GM11168 (cell line): ENCODE measurements around the gene NEMP1.

ENCODE experiments used
- in situ Hi-C: fragments of 300-500 bp; cut with MboI; formaldehyde crosslinking; loops from one replicate; pipeline ENCODE4 v1.12.0; 2022; ENCODE audit warnings: low sequenced_read_pairs; ENCODE audit not compliant: unreplicated experiment

Gene NEMP1

DNA sequence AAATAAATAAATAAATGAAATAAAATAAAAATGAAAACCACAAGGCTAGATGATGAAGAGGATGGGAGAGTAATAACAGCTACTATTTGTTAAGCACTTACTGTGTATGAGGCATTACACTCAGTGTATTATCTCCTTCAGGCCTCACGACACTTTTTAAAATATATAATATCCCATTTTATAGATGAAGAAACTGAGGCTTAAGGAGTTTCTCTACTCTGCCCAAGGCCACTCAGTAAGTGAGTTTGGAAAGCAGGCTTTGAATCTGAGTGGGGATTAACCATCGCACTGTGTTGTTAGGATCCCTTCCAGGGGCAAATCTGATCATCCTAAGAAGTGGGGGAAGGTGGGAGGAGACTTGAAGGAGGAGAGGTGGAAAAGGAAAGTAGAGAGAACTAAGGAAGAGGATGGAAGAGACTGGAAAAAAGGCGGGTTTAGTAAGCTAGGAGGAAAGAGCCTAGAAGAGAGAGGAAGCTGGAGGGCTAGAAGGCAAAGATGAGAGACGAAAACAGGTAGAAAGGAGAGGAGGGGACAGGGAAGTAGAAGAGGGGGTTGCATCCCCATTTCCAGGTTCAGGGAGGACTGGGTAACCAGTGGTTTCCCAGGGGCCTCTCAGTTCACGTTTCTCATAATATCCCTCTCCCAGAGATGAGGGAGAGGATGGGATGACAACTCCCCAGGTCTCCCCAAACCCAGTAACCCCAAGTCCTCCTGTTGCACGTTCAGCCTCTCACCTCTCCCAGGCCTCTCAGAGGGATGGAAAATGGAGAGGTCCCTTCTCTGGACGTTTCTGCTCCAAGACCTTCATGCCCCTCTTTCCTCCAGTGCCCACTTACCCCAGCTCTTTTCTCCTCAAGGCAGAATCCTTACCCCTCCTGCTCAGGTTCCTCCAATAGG, 30.9 kb upstream of the NEMP1 start:
- in situ Hi-C loops, result loop anchor here (5.0 kb wide), 2 partner anchors 37 to 97 kb away; no protein-coding TSS in a partner anchor

DNA sequence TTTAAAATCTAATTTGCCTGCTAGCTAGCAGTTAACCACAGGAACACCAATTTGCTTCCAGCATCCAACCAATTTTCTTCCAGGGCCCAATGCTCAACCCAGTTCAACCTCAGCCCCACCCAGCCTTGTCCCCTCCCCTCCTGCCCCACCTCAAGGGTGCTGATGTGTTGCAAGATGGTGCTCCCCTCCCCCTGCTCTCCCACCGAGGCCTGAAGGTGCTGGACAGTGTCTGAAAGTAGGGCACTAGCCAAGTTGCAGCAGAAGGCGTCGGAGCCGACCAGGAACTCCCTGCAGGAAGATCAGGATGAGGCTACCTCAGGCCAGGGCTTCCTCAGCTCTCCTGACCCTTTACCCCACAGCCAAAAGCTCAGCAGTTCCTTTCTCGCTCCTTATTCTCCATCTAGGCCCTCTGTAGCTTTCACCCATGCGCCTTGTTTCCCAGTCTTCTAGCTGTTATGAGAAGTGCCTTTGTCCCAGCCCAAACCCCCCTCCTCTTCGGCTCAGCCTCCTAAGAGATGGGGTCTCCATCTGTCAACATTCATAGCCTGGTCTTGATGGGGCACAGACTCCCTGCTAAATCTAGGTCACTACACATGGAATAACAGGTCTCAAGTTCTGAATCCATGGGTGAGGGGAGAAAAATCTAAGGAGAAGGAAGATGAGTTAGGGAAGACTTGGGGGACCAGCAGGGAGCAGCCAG, 29.0 kb upstream of the NEMP1 start:
- in situ Hi-C loops, result no loop called here

DNA sequence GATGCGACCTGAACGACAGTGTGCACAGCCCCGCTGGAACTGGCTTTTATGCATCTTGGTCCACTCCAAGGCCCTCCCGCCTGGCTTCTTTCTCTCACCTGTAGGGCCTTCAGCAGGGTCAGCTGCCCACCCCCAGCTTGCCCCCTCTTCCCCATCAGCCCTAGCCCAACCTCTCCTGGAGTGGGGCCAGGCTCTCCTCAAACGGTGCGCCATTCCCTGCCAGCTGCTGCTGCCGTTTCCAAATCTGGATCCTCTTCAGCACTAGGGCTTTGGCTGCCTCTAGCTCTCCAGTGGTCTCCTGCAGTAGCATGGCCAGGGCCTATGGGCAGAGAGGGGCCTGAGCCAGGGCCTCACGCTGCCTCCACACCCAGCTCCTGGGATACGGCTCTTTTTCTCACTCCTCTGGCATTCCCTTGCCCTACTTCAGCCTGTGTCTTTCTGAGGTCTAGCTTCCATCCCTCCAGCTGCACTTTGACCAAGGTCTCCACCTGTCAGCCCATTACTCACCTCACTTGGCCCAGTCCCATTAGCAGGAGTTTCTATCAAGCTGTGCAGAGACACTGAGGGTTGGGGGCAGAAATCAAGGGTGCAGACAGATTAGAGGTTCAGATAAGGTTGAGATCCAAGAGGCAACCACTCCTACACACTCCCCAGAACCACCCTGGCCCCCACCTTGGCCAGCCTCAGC, 27.6 kb upstream of the NEMP1 start:
- in situ Hi-C loops, result no loop called here

DNA sequence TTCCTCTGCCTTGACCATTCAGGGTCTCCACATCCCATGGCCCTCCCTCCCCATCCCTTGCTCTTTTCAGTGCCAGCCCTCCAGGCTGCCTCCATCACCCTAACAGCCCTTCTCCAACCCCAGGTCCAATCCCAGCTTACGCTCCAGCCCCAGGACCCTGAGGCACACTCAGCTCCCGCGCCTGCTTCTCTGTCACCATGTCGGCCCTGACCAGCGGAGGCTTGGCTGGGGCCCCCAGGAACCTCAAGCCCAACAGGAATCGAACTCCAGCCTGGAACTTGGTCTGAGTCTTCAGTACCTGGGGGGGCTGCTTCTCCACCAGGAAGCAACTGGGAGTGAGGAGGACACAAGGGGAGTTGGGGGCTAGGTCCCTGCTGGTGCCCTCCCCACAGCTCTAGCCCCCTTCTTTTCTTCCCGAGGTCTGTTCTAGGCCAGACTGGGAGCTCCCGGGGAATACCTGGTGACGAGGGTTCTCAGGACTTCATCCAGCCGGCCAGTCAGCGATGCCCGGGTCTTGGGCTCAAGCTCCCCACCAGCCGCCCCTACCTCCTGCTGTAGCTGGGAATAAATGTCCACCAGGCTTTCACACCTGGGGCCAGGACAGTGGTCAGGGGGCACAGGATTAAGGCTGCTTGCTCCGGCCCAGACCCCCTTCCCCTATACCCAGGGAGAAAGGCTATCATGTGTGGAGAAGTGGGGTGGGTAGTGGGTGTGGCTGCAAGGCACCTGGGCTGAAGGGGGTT, 26.6 kb upstream of the NEMP1 start:
- in situ Hi-C loops, result no loop called here

DNA sequence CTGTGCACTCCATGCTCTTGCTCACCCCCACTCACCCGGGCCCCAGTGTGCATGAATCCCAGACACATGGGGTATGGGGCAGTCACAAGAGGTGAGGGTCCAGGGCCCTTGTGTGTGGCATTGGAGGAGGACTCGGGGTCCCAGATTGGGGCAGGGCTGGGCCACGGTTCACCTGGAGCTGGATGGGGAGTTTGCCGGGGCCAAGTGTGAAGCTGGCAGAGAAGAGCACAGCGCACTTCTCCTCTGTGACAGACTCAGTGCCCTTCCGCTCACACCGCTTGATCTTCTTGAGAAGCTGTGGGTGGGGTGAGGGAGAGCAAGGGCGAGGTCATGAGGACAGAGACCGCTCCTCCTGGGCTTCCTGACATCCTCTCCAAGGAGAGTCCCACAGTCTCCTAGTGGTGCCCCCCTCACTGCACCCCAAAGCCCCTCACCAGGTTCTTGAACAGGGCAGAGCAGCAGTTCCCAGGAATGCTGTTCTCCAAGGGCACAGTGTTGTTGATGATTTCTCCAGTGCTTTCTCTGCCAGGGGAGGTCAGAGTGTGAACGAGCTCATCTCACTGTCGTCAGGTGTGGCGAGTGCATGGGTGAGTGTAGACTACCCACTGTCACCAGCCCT, 25.8 kb upstream of the NEMP1 start:
- in situ Hi-C loops, result no loop called here

DNA sequence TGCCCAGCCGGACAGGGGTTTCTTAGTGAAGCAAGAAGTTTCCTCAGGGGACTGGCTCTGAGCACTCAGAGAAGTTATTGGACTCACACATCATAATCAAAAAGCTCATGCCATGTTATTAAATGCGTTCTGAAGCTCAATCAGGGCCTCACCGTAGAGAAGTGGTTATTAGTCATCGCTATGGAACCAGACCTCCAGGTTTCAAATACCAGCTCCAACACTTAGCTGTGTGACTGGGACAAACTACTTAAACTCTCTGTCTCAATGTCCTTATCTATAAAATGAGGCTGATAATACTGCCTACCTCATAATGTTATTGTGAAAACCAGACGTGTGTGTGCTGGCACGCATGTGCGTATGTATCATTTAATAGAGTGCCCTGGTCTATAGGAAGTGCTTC, 25.3 kb upstream of the NEMP1 start:
- in situ Hi-C loops, result no loop called here

DNA sequence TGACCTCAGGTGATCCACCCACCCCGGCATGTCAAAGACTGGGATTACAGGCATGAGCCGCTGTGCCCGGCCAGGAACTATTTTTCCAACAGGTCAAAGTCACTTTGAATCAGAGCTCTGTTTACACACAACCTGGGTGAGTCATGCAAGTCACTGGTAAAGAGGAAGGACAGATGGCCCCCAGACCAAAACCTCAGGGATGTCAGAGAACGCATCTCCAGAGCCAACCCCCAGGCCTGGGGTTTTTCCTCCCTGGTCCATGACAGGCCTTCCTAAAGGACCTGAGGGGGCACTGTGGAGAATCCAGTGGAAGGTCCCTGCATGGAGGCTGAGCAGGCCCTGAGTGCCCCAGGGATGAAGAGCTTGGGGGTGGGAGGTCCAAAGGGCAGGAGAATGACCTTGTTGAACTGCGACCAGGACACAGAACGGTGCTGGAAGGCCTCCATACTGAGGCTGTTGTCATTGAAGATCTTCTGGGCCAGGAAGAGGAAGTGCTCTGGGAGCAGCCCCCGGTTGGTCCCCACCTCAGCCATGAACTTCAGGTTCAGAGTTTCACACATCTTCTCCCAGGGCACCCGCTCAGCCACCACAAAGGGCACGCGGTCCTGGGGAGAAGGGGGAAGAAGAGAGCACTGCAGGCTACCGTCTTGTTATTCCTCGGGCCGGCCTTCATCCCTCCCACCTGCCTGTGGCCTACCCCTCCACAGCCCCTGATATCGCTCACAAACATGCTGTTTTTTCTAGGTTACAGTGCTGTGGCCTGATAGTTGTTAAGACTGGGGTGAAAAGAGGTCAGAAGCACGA, 23.5 kb upstream of the NEMP1 start:
- in situ Hi-C loops, result no loop called here

DNA sequence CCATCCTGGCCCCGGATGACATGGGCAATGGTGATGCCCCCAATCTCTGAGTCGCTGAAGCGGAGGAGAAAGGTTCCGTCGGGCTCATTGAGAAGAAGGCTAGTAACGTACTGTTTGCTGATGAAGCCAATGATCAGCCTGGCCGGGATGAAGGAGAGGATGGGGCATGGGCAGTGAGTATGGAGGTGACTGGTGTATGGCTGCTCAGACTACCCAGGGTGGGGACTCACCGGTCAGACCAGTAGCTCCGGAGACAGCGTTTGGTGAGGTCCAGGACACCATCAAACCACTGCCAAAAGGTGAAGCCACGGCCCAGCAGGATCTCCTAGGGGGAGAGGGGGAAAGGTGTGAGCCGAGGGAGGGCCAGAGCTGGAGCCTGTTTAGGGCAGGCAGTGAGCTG, 21.2 kb upstream of the NEMP1 start:
- in situ Hi-C loops, result no loop called here

DNA sequence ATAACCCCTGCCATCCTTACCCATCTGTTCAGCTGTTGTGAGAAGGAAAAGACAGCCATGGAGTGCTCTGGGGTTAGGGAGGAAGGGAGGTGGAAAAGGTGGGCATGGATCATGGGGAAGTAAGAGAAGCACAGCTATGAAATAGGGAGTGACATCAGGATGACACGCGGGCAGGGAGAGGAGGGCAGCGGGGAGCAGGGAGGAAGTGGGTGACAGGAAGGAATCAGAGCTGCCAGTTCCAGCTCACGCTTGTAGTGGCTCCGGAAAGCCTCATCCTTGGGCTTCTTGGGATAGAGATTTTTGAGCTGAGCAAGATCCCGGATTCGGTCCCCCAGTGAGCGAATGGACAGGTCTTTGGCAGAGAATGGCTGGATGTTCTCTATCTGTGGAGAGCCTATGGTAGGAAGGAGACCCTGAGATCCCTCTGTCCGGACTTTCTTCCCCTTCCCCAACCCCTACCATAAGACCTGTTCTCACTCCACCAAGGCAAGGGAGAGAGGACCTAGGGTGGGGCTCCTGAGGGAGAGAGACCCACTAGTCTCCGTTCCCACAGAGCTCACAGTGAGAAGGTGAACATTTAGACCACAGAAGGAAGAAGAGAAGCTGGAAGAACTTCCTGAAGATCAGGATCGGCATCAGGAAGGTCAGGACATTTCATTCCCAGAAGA, 20.6 kb upstream of the NEMP1 start:
- in situ Hi-C loops, result no loop called here

DNA sequence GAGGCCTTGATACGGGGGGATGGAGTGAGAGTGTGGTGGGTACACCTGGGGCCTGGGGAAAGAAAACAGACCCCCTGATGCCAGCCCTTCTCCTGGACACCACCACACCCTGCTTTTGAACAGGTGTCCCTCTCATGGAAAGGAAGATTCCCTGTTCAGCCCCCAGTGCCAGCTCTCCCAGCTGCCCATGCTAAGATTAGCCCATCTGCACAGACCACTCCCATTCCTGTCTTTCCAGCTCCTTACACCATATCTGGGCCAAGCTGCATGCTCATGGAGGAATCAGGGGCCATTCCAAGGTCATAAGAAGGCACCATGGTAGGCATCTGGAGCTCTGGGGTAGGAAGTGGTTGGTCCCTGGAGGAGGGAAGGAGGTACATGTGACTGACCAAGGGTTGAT, 20.0 kb upstream of the NEMP1 start:
- in situ Hi-C loops, result no loop called here

DNA sequence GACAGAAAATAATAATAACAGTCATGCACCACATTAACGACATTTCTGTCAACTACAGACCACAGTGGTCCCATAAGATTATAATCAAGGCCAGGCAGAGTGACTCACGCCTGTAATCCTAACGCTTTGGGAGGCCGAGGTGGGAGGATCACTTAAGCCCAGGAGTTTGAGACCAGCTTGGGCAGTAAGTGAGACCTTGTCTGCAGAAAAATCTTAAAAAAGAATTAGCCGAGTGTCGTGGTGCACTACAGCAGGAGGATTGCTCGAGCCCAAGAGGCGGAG, 18.9 kb upstream of the NEMP1 start:
- in situ Hi-C loops, result no loop called here

DNA sequence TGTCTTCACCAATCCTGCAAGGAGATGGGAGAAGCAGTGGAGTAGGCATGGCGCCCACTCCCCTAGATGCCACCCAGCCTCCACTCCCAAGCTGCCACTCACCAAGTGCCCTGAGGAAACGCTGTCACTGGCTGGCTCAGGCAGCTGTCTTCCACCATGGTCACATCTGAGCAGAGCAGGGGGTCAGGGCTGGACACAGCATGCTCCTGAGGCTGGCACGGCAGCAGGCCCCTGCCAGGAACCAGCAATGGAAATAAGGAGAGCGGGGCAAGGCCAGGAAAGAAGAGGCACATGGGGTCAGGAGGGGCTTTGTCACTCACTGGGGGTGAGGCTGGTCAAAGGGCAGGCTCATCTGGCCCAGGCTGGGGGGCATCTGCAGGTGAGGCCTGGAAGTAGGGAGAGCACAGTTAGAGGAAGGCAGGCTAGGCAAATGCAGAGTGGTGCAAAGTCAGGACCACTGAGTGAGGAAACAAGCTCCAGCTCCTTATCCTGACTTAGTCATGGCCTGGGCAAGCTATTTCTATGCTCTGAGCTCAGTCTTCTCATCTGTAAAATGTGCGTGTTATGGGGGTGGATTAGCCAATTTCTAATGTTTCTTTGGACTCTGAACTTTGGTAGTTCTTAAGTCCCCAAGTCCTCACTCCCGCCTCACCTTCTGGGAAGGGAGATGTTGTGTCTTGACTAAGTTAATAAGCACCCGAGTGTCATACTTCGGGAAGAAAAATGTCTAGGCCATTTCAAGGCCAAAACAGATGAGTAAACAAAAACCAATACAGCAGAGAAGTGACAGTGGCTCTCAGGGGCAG, 18.4 kb upstream of the NEMP1 start:
- in situ Hi-C loops, result no loop called here

DNA sequence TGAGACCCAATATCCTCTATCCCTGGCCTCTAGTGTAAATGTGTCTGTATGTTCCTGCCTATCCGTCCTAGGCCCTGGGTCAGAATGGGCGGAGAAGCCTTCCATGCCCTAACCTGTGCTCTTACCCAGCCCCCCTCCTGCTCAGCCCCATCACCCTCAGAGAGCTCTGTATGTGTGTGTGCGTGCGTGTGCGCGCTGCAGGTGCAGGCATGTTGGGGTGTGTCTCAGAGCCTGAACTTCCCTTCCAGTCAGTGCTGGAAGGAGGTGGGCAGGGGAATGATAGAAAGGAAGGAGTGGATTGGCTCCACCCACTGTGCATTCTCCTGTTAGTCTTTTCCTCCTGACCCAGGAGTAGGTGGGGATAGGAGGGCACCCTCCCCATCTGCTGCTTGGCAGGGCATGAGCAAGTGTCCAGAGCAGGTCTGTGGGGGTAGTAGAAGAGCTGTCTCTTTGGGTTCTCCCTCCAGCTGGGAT, 17.5 kb upstream of the NEMP1 start:
- in situ Hi-C loops, result no loop called here

DNA sequence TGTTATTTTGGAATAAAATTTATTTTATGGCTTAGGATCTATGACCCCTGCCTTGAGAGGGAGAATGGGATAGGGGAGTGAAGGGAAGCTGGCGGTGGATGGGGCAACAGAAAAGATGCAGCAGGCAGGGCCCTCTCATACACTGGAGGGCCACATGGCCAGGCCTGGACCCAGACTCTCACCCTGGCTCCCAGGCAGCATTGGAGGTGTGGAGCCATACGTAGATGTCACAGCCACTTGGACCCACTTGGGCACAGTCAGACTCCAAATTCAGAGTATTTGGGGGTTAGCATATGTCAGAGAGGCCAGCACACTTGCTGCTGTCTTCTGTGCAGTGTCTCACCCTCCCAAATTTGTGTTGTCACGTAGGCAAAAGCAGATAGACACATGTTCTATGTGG, 16.8 kb upstream of the NEMP1 start:
- in situ Hi-C loops, result no loop called here

DNA sequence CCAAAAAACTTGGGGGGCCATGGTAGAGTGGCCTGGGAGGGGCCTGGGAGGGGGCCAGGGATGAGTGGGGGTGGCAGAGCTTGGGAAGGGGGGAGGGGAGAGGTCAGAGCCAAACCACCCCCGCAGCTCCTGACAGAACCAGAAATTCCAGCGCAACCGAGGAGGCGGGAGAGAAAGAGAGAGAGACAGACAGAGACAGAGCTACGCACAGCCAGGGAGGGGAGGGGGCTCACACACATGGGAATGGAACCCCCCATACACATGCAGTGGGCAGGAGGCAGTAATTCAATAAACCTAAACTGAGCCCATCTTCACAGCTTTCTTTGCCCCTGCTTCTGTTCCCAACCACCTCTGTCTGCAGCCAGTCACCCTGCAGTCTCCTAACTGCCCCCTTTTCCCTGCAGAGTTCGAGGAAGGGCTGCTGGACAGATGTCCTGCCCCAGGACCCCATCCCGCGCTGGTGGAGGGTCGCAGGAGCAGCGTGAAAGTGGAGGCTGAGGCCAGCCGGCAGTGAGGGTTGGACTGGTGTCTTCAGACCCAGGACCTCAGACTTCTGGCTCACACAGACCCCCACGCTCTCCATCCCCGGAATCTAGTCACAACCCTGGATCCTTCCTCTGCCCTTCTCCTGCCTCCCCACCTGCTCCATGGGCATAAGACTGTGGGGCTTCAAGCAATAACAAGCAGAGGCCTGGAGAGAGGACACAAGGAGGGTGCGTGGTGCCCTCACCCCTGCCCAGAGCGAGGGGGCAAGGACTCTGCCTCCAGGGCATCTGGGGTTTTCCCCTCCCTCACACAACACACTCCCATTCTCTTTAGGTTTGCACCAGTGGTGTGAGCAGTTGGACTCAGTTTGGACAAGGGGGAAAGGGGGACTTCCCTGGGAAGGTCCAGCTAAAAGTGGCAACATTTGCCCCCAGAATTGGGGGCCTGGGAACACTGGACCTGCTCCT, 15.9 kb upstream of the NEMP1 start:
- in situ Hi-C loops, result no loop called here

DNA sequence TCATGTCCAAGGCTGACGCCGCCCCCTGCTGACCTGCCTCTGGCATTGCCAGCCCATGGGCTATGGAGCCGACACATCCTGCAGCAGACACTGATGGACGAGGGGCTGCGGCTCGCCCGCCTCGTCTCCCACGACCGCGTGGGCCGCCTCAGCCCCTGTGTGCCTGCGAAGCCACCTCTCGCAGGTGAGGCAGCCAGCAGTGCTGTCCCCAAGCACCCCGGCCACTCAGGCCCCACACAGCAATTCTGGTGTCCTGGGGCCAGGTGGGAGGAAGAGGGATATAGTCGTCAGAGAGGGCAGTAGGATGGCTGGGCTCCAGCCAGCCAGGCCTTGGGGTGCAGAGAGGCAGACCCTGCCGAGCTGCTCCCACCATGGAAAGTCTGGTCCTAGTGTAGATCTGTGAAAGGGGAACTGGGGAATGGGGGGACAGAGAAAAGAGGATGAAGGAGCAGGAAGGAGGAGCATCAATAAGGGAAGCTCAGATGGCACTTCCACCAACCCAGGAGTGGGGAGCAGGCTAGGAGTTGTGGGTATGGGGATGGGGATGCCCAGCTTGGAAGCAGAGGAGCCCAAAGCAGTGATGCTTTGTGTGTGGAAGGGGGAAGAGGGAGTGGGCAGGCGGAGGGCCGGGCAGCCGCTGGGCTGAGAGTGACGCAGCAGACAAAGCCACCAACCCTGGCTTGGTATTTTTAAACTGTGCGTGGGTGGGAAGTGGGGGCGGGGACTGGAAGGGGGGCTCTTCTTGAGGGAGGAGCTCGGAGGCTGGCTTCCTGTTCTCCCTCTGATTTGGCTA, 15.0 kb upstream of the NEMP1 start:
- in situ Hi-C loops, result no loop called here
